GM19043 (cell line): ENCODE measurements around the gene LAMC1.
"Not testable (repeated sequence)": the region's sequence is repeated elsewhere in the genome, so short reads cannot be mapped to it uniquely, and the experiment has no call there.

Experiments used
- ATAC-seq: cut with Tn5 transposase; IDR thresholded peaks from one replicate; pipeline ENCODE4 v1.9.1; 2021; ENCODE audit warnings: low read depth; ENCODE audit not compliant: unreplicated experiment

The LAMC1 gene

GRCh38 chr1:183040547-183040971, 17.3 kb downstream of the LAMC1 start:
- no peak for ATAC-seq

GRCh38 chr1:183043254-183043653, 20.0 kb downstream of the LAMC1 start:
- ATAC-seq = no peak

- no peak for ATAC-seq
Observed at GRCh38 chr1:183043872-183044854, 20.9 kb downstream of the LAMC1 start.

GRCh38 chr1:183044893-183045649, 21.9 kb downstream of the LAMC1 start:
- ATAC-seq = no peak

- peak; percentile 98 for ATAC-seq
Observed at GRCh38 chr1:183048087-183049085, 25.2 kb downstream of the LAMC1 start.

- ATAC-seq = no peak
Observed at GRCh38 chr1:183051546-183051945, 28.3 kb downstream of the LAMC1 start.

- no peak for ATAC-seq
Observed at GRCh38 chr1:183052861-183053260, 29.6 kb downstream of the LAMC1 start.

- ATAC-seq = no peak
Observed at GRCh38 chr1:183058851-183059502, 35.8 kb downstream of the LAMC1 start.

- no peak for ATAC-seq
Observed at GRCh38 chr1:183061194-183061593, 38.0 kb downstream of the LAMC1 start.

GRCh38 chr1:183063349-183063748, 40.1 kb downstream of the LAMC1 start:
- ATAC-seq = no peak

- ATAC-seq = no peak
Observed at GRCh38 chr1:183065168-183065706, 42.0 kb downstream of the LAMC1 start.

GRCh38 chr1:183066432-183066831, 43.2 kb downstream of the LAMC1 start:
- ATAC-seq = not testable (repeated sequence)

GRCh38 chr1:183069562-183070216, 46.5 kb downstream of the LAMC1 start:
- ATAC-seq = no peak

GRCh38 chr1:183070234-183070922, 47.2 kb downstream of the LAMC1 start:
- no peak for ATAC-seq

- peak; percentile 86 for ATAC-seq
Observed at GRCh38 chr1:183070923-183071618, 47.9 kb downstream of the LAMC1 start.

GRCh38 chr1:183072595-183072994, 49.4 kb downstream of the LAMC1 start:
- not testable (repeated sequence) for ATAC-seq

GRCh38 chr1:183073320-183073719, 50.1 kb downstream of the LAMC1 start:
- no peak for ATAC-seq

GRCh38 chr1:183074215-183074614, 51.0 kb downstream of the LAMC1 start:
- no peak for ATAC-seq
